Measurements from ENCODE around the gene PRKCA.
"Not testable (repeated sequence)": the region's sequence is repeated elsewhere in the genome, so short reads cannot be mapped to it uniquely, and the experiment has no call there.

Gene PRKCA

DNA sequence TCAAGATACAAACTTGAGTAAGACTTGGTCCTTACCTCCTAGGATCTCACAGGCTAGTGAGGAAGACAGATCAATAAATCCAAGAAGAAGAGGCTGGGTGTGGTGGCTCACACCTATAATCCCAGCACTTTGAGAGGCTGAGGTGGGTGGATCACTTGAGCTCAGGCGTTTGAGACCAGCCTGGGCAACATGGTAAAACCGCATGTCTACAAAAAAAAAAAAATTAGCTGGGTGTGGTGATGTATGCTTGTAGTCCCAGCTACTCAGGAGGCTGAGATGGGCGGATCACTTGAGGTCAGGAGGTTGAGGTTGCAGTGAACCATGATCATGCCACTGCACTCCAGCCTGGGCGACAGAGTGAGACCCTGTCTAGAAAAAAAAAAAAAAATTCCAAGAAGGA, 423.0 kb downstream of the PRKCA start:
- not testable (repeated sequence) for DNase-seq (ENCODE audit: low read depth in 4 of 4, low spot score in 1 of 4)

DNA sequence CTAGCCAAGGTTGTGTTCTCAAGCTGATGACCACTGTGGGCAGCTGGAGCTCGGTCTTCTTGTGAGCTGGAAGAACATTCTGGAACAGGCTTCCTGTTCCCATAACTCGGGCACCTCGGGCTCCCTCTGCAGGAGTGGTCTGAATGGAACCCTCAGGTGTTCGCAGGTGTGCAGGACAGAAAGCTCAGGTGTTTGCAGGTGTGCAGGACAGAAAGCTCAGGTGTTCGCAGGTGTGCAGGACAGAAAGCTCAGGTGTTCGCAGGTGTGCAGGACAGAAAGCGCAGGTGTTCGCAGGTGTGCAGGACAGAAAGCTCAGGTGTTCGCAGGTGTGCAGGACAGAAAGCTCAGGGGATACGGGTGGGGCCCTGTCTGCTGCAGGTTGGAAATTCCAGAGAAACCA, 423.5 kb downstream of the PRKCA start:
- DNase-seq (ENCODE audit: low read depth in 4 of 4, low spot score in 1 of 4) = no peak

DNA sequence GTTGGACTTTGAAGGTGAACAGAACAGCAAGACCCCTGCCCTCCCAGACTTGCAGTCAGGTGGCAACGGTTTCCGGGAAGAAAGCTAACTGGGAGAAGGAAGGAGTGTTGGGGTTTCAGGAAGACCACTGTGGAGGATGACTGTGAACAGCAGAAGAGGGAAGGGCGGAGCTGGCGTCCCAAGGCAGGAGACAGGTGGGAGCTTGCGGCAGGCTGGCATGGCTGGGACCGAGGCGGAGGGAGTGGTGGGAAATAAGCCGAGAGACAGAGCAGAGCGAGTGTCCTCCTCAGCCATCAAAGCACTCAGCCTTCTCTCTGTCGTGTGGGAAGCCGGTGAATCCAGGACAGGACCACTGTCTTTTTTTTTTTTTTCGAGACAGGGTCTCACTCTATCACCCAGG, 424.0 kb downstream of the PRKCA start:
- DNase-seq (ENCODE audit: low read depth in 4 of 4, low spot score in 1 of 4) = no peak

DNA sequence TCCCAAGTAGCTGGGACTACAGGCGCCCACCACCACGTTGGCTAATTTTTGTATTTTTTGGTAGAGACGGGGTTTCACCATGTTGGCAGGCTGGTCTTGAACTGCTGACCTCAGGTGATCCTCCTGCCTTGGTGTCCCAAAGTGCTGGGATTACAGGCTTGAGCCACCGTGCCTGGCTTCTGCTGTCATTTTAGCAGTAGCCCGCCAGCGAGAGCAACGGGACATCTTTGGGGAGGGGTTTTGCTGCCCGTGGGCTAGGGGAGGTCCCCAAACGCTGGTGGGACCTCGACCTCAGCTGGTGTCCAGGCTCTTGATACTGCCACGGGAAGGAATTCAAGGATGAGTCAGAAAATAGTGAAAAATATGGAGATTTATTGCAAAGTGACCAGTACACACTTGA, 424.4 kb downstream of the PRKCA start:
- no peak for DNase-seq (ENCODE audit: low read depth in 4 of 4, low spot score in 1 of 4)

DNA sequence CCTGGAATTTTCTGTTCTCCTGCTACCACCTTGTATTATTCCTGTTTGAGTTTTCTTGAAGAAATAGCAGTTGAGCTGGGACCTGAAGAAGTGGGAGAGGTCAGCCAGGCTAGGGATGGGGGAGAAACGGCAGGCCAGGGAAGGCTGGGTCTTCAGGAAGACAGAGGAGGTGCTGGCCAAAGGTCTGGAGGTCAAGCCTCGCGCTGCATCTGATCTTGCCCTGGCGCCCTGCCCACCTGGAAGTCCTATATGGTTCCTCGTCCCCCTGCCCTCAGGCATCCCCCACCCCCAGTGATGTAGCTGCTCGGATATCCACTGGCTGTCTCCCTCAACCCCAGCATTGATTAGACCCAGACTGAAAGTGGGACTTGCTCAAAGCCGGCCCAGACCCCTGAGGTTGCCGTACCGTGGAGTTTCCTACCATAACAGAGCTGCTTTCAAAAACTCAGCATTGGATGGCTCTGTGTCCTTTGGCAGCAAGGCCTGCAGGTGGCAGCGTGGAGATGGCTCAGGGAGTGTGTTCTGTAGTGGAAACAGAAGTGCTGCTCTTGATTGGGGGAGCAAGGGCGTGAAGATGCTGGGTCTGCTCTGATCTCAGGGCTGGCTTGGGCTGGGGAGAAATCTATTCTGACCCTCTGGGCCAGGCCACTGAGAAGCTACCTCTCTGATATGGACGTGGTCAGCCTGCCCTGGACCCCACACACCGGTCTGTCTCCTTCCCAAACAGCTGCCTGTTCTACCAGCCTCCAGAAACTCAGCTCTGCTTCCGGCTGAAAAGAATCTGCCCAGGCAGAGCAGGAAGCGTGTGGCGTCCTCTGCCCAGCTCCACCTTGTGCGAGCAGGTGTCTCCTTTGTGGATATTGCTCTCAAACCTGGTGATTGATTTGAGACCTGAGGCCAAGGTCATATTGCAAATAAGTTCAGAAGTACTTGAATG, 425.5 kb downstream of the PRKCA start:
- DNase-seq (ENCODE audit: low read depth in 4 of 4, low spot score in 1 of 4) = peak in 3 of 4 experiments; percentile 5 to 18 (median 16)

DNA sequence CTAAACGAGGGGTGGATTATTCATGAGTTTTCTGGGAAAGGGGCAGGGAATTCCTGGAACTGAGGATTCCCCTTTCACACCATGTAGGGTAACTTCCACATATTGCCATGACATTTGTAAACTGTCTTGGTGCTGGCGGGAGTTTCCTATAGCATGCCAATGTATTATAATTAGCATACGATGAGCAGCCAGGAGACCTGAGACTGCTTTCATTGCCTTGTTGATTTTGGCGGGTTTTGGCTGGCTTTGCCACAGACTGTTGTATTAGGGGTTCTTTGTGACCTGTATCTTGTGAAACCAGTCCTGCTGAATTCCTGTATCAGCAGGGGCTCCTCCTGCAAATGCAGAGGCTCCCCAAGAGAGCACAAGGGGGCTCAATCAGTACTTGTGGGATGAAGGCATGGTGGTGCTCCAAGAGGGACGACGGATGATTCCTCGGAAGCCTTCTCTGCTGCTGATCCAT, 428.1 kb downstream of the PRKCA start:
- DNase-seq (ENCODE audit: low read depth in 4 of 4, low spot score in 1 of 4) = no peak

DNA sequence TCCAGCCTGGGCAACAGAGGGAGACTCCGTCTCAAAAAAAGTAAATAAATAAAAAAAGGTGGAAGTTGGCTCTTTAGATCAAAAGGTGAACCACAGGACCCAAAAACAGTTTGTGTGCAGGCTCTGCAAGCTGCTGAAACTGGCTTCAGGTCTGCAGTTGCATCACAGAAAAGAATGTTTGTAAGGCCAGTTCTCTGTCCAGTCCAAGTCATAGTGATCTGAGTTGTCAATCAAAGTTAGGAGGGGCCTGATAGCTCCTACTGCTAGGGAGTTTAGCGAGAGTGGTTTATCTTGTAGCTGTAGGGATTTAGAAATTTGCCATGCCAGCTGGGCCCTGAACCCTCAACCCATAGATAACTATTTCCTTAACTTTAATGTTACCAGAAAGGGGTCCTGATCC, 431.3 kb downstream of the PRKCA start:
- no peak for DNase-seq (ENCODE audit: low read depth in 4 of 4, low spot score in 1 of 4)

DNA sequence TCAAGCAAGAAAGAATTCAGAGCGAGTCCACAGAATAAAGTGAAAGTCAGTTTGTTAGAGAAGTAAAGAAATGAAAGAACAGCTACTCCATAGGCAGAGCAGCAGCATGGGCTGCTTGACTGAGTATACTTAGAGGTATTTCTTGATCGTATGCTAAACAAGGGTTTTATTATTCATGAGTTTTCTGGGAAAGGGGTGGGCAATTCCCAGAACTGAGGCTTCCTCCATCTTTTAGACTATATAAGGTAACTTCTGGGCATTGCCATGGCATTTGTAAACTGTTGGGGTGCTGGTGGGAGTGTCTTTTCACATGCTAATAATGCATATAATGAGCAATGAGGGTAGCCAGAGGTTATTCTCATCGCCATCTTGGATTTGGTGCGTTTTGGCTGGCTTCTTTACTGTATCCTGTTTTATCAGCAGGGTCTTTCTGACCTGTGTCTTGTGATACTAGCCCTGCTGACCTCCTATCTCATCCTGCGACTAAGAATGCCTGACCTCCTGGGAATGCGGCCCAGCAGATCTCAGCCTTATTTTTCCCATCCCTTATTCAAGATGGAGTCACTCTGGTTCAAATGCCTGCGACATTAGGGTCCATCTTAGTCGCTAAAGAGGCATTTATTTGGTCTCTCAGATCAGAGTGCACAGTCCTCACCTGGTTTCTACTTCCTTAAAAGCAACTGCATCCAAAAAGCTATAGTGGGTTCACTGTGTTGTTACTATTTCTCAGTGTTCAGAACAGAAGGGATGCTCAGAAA, 432.0 kb downstream of the PRKCA start:
- DNase-seq (ENCODE audit: low read depth in 4 of 4, low spot score in 1 of 4) = no peak

DNA sequence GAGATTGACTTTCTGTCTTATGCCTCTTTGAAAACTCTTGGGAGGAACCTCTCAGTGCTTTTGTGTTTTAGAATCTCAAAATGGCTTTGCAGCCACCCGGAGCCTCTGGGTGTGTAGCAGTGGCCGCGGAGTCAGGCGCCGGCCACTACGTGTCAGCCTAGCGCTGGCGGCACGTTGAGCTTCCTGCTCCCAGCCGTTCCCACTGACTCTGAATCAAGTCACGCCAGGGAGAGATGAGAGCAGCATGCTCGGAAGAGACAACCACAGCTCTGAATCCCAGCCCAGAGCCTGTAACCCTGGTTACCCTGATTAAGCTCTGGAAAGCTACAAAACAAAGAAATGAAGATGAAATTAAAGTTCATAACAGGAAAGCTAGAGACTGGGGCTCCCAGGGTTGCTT, 435.1 kb downstream of the PRKCA start:
- DNase-seq (ENCODE audit: low read depth in 4 of 4, low spot score in 1 of 4) = no peak

DNA sequence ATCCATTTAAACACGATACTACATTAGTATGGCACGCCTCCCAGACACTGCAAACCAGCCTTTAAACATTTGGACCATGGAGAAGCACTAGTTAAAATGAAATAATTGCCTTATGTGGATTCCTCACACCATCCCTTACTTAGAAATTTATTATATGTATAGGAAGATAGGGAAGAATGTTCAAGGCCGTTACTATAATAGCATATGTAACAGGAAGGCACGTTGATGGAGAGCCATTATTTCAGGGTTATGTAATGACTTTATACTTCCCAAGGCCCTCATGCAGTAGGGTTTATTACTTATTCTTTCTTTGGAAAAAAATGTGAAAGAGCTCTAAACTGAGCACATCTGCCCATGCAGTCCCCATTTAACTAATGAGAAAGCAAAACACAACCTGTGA, 435.9 kb downstream of the PRKCA start:
- no peak for DNase-seq (ENCODE audit: low read depth in 4 of 4, low spot score in 1 of 4)

DNA sequence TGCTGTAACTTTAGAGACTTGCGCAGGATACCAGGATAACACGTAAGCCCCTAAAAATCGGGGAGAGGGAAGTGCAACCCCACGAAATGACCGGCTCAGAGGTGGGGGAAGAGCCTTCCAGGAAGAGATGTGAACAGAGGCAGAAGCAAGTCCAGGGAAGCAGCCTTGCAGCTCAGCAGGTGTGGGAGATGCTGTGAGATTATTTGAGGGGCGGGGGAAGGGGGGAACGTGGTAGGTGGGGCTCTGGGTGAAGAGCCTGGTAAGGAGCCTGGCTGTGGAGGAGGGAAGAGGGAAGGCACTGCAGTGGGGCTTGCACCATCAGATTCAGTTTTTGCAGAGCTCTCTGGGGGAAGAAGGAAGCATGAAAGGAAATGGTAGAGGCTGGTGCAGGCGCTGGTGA, 437.1 kb downstream of the PRKCA start:
- no peak for DNase-seq (ENCODE audit: low read depth in 4 of 4, low spot score in 1 of 4)

DNA sequence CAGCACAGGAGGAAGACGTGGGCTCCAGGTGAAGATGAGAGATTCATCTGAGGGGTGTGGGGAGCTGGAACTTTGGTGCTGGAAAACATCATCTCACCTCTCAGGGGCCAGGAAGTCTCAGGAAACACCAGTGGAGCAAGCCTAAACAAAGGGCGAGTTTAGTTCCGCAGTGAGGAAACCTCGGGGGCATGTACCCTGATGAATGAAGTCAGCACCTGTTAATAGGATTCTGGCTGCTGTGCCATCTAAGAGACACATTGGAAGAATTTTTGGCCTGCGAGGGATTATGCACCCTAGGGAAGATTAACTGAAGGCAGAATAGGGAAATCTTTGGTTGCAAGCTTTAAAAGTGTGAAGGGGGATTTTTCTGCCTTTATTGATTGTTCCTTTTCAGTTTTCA, 437.8 kb downstream of the PRKCA start:
- DNase-seq (ENCODE audit: low read depth in 4 of 4, low spot score in 1 of 4) = no peak

DNA sequence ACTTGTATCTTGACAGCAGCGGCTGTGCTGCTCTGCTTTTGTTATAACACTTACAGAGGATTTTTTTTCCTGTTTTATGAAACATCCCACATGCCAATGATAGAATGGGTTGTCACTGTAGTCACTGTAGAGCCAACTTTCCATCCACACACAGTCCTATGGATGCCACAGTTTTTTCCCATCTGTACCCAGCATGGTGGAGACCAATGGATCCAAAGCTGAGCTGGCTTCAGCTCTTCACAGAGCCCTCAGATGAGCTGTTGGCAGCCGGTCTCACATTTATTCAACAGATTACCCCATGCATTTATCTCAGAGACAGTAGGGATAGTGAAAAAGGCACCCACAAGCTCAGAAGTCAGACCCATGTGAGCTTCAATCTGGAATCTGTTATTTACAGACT, 441.1 kb downstream of the PRKCA start:
- no peak for DNase-seq (ENCODE audit: low read depth in 4 of 4, low spot score in 1 of 4)

DNA sequence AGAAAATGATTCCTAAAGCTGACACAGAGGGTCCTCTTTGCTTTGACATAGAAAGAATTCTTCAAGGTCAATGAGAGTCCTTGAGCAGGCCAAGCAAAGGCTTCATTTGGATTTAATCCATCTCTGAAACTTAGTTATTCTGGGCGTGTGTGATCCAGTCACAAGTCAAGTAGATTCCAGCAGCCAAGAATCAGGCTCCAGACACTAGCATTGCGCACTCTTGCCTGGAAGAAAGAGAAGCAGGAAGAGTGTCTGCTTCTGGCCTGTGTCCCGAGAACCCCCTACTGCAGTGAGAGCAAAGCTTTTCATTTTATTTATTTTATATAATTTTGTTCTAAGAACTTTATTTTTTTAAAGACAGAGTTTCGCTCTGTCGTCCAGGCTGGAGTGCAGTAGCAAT, 444.3 kb downstream of the PRKCA start:
- no peak for DNase-seq (ENCODE audit: low read depth in 4 of 4, low spot score in 1 of 4)

DNA sequence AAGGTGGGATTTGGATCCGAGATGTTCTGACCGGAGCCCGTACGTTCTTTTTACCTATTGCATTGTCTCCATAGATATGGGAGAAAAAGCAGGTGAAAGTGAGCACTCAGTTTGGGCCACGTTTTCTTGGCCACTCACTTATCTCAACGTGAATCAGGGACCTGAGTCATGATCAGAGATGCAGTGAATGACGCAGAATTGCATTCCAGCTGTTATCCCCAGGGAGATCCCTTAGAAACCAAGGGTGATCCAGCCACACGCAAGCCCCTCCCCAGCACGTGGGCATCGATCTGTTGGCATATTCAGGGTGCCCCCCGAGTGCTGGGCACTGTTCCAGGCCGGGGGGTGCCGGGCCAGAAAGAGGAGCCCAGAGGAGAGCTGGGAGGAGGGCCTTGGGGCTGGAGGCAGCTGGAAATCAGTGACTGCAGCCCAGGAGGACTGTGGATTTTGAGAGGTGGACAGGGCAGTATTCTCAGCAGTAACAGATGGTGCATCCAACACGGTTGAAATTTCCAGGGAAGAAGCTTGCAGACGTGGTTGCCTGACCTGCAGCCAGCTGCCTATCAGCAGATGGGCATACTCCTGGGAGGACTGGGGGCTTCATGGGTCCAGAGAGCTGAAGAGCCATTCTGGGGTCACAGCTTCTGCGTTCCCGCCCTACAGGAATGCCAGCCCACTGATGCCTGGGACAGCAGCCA, 445.3 kb downstream of the PRKCA start:
- no peak for DNase-seq (ENCODE audit: low read depth in 4 of 4, low spot score in 1 of 4)

DNA sequence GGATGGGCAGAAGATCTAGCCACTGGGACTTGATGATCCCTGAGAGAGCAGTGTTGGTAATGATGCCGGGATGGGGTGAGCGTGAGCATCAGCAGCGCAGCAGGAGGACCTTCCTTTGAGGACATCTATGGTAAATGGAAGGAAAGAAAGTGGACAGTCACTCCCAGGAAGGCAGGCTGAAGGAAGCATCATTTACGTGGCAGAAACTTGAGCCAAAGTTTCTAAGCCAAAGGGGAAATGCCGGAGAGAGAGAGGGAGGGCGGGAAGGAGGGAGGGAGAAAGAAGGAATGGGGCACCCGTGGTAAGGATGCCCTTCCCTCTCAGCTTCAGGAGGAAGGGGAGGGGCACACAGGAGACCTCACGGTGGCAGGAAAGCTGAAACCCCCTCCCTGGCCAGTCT, 446.2 kb downstream of the PRKCA start:
- DNase-seq (ENCODE audit: low read depth in 4 of 4, low spot score in 1 of 4) = no peak

DNA sequence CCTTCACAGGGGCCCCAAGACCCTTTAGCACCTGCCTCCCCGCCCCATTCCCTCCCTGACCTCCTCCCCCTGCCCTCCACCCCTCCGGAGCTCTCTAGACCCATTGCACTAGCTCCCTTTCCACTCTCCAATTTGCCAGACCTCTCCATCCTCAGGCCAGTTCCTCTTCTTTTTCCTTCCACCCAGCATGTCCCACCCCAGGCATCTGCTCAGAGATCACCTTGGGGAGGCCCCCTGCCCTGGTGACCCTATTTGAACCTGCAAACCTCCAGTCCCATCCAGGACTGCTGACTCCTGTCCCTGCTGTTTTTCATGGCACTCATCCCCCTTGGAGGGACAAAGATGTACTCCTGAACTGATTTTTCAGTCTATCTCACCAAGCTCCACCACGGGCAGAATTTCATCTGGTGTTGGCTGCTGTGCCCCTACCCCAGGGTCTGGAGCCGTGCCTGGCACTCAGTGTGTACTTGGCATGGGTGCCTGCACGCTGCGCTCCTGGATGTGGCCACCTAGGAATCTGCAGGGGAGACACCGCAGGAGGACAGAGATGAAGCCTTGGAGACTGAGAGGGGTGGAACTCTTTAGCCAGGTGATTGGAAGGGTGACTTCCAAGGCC, 446.9 kb downstream of the PRKCA start:
- DNase-seq (ENCODE audit: low read depth in 4 of 4, low spot score in 1 of 4) = no peak

DNA sequence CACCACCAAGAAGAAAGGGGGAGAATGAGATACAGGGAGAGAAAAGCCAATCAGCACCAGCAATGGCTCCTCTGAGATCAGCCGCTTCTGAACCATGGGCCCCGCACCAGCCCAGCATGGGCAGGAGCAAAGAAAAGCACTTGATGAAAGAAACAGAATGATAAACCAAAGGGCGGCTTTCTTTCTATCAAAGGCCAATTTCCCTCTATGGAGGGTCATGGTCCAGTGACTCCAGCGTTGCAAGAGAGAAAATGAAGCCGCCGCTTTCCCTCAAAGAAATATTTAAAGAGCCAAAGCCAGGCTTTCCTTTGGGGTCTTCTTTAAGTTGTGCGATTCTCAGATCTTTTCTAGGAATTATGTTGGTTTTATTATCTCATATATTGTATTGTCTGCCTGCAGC, 447.7 kb downstream of the PRKCA start:
- no peak for DNase-seq (ENCODE audit: low read depth in 4 of 4, low spot score in 1 of 4)

DNA sequence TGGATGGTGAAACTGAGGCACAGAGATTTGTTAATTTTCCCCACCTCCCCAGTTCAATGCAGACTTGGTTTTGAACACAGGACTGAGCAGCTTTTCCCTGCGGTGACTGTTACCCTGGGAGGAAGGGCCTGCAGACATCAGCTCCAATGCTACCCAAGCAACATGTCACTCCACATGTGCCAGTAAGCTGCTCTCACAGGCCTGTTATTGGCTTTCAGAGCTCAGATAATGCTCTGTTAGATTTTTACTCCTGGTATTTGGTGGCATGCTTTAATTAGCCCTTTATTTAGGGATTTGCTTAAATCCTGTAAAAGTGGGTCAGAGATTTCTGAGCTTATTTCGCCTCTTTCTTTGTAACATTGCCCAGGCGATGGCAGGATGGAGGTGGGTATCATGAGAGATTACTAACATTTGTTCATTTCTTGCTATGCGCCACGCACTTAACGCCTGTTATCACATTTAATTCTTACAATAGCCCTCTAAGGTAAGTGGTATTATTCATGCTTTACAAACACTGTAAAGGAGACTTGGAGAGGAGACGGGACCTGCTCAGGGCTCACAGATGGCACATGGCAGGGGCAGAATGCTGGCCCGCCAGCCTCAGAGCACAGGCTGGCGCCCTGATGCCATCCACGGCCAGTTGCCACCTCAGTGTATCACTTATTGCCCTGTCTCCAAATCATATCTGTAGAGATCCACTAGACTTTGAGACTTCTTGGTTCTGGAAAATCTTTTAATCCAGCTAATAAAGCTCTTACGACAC, 448.5 kb downstream of the PRKCA start:
- DNase-seq (ENCODE audit: low read depth in 4 of 4, low spot score in 1 of 4) = no peak

DNA sequence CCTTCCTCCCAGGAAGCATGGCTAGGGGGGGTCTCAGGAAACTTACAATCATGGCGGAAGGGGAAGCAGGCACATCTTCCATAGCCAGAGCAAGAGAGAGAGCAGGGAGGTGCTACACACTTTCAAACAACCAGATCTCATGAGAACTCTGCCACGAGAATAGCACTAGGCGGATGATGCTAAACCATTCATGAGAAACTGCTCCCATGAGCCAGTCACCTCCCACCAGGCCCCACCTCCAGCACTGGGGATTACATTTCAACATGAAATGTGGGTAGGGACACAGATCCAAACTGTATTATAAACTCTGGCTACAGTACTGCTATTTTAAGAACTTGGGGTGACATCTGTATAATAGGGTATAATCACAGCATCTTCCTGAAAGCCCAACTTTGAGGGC, 449.4 kb downstream of the PRKCA start:
- no peak for DNase-seq (ENCODE audit: low read depth in 4 of 4, low spot score in 1 of 4)

DNA sequence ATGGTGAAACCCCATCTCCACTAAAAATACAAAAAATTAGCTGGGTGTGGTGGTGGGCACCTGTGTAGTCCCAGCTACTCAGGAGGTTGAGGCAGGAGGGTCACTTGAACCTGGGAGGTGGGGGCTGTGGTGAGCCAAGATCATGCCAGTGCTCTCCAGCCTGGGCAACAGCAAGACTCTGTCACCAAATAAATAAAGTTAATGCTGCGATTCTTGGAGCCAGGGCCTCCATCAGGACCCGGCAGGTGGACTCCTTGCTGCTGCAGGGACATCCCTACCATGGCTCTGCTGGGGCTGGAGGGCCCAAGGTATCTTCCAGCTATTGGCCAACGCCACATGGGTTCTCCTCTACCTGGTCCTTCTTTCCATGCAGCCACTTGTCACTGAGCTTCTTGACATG, 450.0 kb downstream of the PRKCA start:
- no peak for DNase-seq (ENCODE audit: low read depth in 4 of 4, low spot score in 1 of 4)

Measured in stimulated activated CD4-positive, alpha-beta T cell treated with anti-CD3 and anti-CD28 coated beads, Interleukin-1b, Interleukin-23, amount 100 ng/mL, for 24 hours (primary cell).